Muscle of back (tissue), 13 donors: Measurements from ENCODE around the gene ACTR1A. TPM values are rescaled to one million over a fixed set of nuclear protein-coding genes. Genes with fewer than 3 reads are reported as not detected.
"Not testable (repeated sequence)": the region's sequence is repeated elsewhere in the genome, so short reads cannot be mapped to it uniquely, and the experiment has no call there.

Experiments used
- DNase-seq, 3 donors: peaks; one replicate each; pipeline versions ENCODE4 v3.0.0 to v3.0.0-alpha.2; 2013
- long read RNA-seq, 9 donors: transcript quantifications; one replicate each; lab custom pipeline, GENCODE V29; 2026
- polyA plus RNA-seq, 10 donors: library from polyadenylated mRNA; unstranded; fragments of 120-200 nt; gene quantifications; one replicate each; pipeline ENCODE4 v1.2.1, GENCODE V29; 2013; ENCODE audit not compliant: insufficient read length in 10 of 10

The ACTR1A gene
- polyA plus RNA-seq, result 100 to 1,000 TPM in 1 of 10 donors, 10 to 100 TPM in 9; 72.6 to 104 (median 79.8) TPM
- long read RNA-seq, donor 1, transcript ACTR1A-201 (11 exons, 2,829 nt), result major isoform, 11 of 11 reads
- long read RNA-seq, donor 1, partial matches to known transcripts, result 0 of 11 reads
- long read RNA-seq, donor 1, other reads (novel, unspliced or antisense), result 0 of 11 reads
- long read RNA-seq, donor 2, transcript ACTR1A-201 (11 exons, 2,829 nt), result major isoform, 12 of 12 reads
- long read RNA-seq, donor 2, partial matches to known transcripts, result 0 of 12 reads
- long read RNA-seq, donor 2, other reads (novel, unspliced or antisense), result 0 of 12 reads
- long read RNA-seq, donor 3, result 0 reads
- long read RNA-seq, donor 4, transcript ACTR1A-201 (11 exons, 2,829 nt), result major isoform, 9 of 19 reads
- long read RNA-seq, donor 4, partial matches to known transcripts, result 7 of 19 reads
- long read RNA-seq, donor 4, other reads (novel, unspliced or antisense), result 0 of 19 reads
- long read RNA-seq, donor 5, transcript ACTR1A-201 (11 exons, 2,829 nt), result major isoform, 16 of 17 reads
- long read RNA-seq, donor 5, partial matches to known transcripts, result 0 of 17 reads
- long read RNA-seq, donor 5, other reads (novel, unspliced or antisense), result 0 of 17 reads
- long read RNA-seq, donor 6, transcript ACTR1A-201 (11 exons, 2,829 nt), result major isoform, 9 of 33 reads
- long read RNA-seq, donor 6, partial matches to known transcripts, result 22 of 33 reads
- long read RNA-seq, donor 6, other reads (novel, unspliced or antisense), result 0 of 33 reads
- long read RNA-seq, donor 7, transcript ACTR1A-201 (11 exons, 2,829 nt), result major isoform, 7 of 16 reads
- long read RNA-seq, donor 7, partial matches to known transcripts, result 8 of 16 reads
- long read RNA-seq, donor 7, other reads (novel, unspliced or antisense), result 0 of 16 reads
- long read RNA-seq, donor 8, transcript ACTR1A-201 (11 exons, 2,829 nt), result major isoform, 6 of 7 reads
- long read RNA-seq, donor 8, partial matches to known transcripts, result 0 of 7 reads
- long read RNA-seq, donor 8, other reads (novel, unspliced or antisense), result 0 of 7 reads
- long read RNA-seq, donor 9, partial matches to known transcripts, result 0 of 2 reads
- long read RNA-seq, donor 9, other reads (novel, unspliced or antisense), result 0 of 2 reads

- peak; percentile 97 to 99 (median 99) for DNase-seq
These were observed at the start of gene ACTR1A for GRCh38 chr10:102502337-102503151. Gene ACTR1A (minus strand): TSS chr10:102502712. CDS start chr10:102502647, 65 bp downstream.

- no peak for DNase-seq
These were observed 48.2 kb upstream of the ACTR1A start for GRCh38 chr10:102550636-102551210.

GRCh38 chr10:102549549-102549948 is 47.0 kb upstream of the ACTR1A start:
- DNase-seq, result no peak

GRCh38 chr10:102546606-102547320 is 44.3 kb upstream of the ACTR1A start:
- DNase-seq, result peak in 1 of 3 donors; percentile 47

- no peak for DNase-seq
These were observed 43.5 kb upstream of the ACTR1A start for GRCh38 chr10:102545997-102546396.

- no peak for DNase-seq
These were observed 42.9 kb upstream of the ACTR1A start for GRCh38 chr10:102545265-102545871.

- DNase-seq, result no peak
These were observed 40.4 kb upstream of the ACTR1A start for GRCh38 chr10:102542800-102543418.

- DNase-seq, result no peak
These were observed 37.5 kb upstream of the ACTR1A start for GRCh38 chr10:102540023-102540422.

- DNase-seq, result no peak
These were observed 36.3 kb upstream of the ACTR1A start for GRCh38 chr10:102538811-102539210.

- DNase-seq, result no peak
These were observed 35.4 kb upstream of the ACTR1A start for GRCh38 chr10:102537948-102538347.

GRCh38 chr10:102537367-102537766 is 34.9 kb upstream of the ACTR1A start:
- DNase-seq, result no peak

- no peak for DNase-seq
These were observed 33.1 kb upstream of the ACTR1A start for GRCh38 chr10:102535481-102536147.

- DNase-seq, result not testable (repeated sequence)
These were observed 32.5 kb upstream of the ACTR1A start for GRCh38 chr10:102534966-102535365.

GRCh38 chr10:102534333-102534732 is 31.8 kb upstream of the ACTR1A start:
- no peak for DNase-seq

- no peak for DNase-seq
These were observed 25.0 kb upstream of the ACTR1A start for GRCh38 chr10:102527546-102527945.

GRCh38 chr10:102524746-102525145 is 22.2 kb upstream of the ACTR1A start:
- DNase-seq, result no peak

GRCh38 chr10:102523250-102524029 is 20.9 kb upstream of the ACTR1A start:
- peak in 2 of 3 donors; percentile 21 to 38 for DNase-seq

- DNase-seq, result no peak
These were observed 20.4 kb upstream of the ACTR1A start for GRCh38 chr10:102522874-102523249.
